Measurements from ENCODE around the gene KCNMA1.

- no peak for TF ChIP-seq ZNF263 (CRISPR knock-in tag; IDR thresholded peaks at IDR 0.05; ENCODE audit: borderline replicate concordance)
- no peak for TF ChIP-seq ZNF695 (CRISPR knock-in tag; IDR thresholded peaks at IDR 0.05)
- TF ChIP-seq SMARCA5 (IDR thresholded peaks at IDR 0.05), result no peak
- no peak for TF ChIP-seq CTCF (IDR thresholded peaks at IDR 0.05 in 2 of 3, conservative IDR thresholded peaks at IDR 0.05 in 1 of 3; ENCODE audit: insufficient read depth in 2 of 3, low read depth in 1 of 3, low read length in 3 of 3)
- TF ChIP-seq, protein P1, sequence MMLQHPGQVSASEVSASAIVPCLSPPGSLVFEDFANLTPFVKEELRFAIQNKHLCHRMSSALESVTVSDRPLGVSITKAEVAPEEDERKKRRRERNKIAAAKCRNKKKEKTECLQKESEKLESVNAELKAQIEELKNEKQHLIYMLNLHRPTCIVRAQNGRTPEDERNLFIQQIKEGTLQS (IDR thresholded peaks at IDR 0.05), result no peak
- TF ChIP-seq, protein P1 (CRISPR knock-in tag; conservative IDR thresholded peaks at IDR 0.05), result no peak
- TF ChIP-seq MEF2A (IDR thresholded peaks at IDR 0.05; ENCODE audit: control insufficient read depth, low read depth, low read length), result no peak
- TF ChIP-seq, protein P2, sequence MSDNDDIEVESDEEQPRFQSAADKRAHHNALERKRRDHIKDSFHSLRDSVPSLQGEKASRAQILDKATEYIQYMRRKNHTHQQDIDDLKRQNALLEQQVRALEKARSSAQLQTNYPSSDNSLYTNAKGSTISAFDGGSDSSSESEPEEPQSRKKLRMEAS (CRISPR knock-in tag; IDR thresholded peaks at IDR 0.05), result no peak
- TF ChIP-seq THAP7 (CRISPR knock-in tag; IDR thresholded peaks at IDR 0.05), result no peak
- no peak for TF ChIP-seq TOE1 (IDR thresholded peaks at IDR 0.05; ENCODE audit: borderline replicate concordance)
- TF ChIP-seq TOE1 (CRISPR knock-in tag; IDR thresholded peaks at IDR 0.05; ENCODE audit: borderline replicate concordance, low read depth), result no peak
- TF ChIP-seq L3MBTL2 (IDR thresholded peaks at IDR 0.05), result no peak
Measured at GRCh38 chr10:76905251-76905650, 732.4 kb downstream of the KCNMA1 start.
